ENCODE data around the gene IL37. TPM values are rescaled to one million over a fixed set of nuclear protein-coding genes. Genes with fewer than 3 reads are reported as not detected.

IL37 gene
- total and polyA plus RNA-seq, 7 donors, result 1.3 TPM; not detected in 6

GRCh38 chr2:112877423-112877822 is 33.5 kb upstream of the IL37 start:
- Histone ChIP-seq H3K36me3 (no peaks in the 10 kb centered on the region), H3K4me1 (no peaks in the 10 kb centered on the region), H3K9me3 (no peaks in the 10 kb centered on the region), H3K4me3 (no peak overlapping the region), H3K27ac (no peak overlapping the region), H3K27me3 (no peaks in the 10 kb centered on the region)
- intact Hi-C loops (cut with DNase I), result no loop called here
- DNase-seq, result no peak
- no peak for TF ChIP-seq CTCF (IDR thresholded peaks at IDR 0.05)
- no peak for TF ChIP-seq POLR2AphosphoS5 (IDR thresholded peaks at IDR 0.05)
- TF ChIP-seq POLR2A (IDR thresholded peaks at IDR 0.05), result no peak
- TF ChIP-seq EP300 (IDR thresholded peaks at IDR 0.05), result no peak
- WGBS, 2 donors, result 97% methylated on average over 6 of the region's 6 CpGs

- Histone ChIP-seq H3K4me1 (no peaks in the 10 kb centered on the region), H3K27me3 (no peaks in the 10 kb centered on the region), H3K4me3 (no peak overlapping the region), H3K27ac (no peak overlapping the region), H3K36me3 (no peaks in the 10 kb centered on the region), H3K9me3 (no peaks in the 10 kb centered on the region)
- WGBS, 2 donors, result 75 to 89% methylated on average over 6 of the region's 6 CpGs
- intact Hi-C loops (cut with DNase I), result no loop called here
- DNase-seq, result no peak
- TF ChIP-seq POLR2AphosphoS5 (IDR thresholded peaks at IDR 0.05) (no peak), CTCF (IDR thresholded peaks at IDR 0.05) (no peak), POLR2A (IDR thresholded peaks at IDR 0.05) (no peak), EP300 (IDR thresholded peaks at IDR 0.05) (no peak)
Measured at GRCh38 chr2:112879491-112880041, 31.4 kb upstream of the IL37 start.

GRCh38 chr2:112880091-112880531 is 30.9 kb upstream of the IL37 start:
- intact Hi-C loops (cut with DNase I), result no loop called here
- no peaks in the 10 kb centered on the region for H3K9me3 ChIP-seq
- 88 to 92% methylated on average over 5 of the region's 5 CpGs for WGBS, 2 donors
- no peaks in the 10 kb centered on the region for H3K4me1 ChIP-seq
- H3K36me3 ChIP-seq, result no peaks in the 10 kb centered on the region
- no peaks in the 10 kb centered on the region for H3K27me3 ChIP-seq
- TF ChIP-seq CTCF (IDR thresholded peaks at IDR 0.05) (no peak), POLR2A (IDR thresholded peaks at IDR 0.05) (no peak), POLR2AphosphoS5 (IDR thresholded peaks at IDR 0.05) (no peak), EP300 (IDR thresholded peaks at IDR 0.05) (no peak)
- H3K4me3 ChIP-seq, result no peak overlapping the region
- no peak for DNase-seq
- no peak overlapping the region for H3K27ac ChIP-seq

GRCh38 chr2:112880696-112881095 is 30.3 kb upstream of the IL37 start:
- Histone ChIP-seq H3K4me3 (no peak overlapping the region), H3K9me3 (no peaks in the 10 kb centered on the region), H3K4me1 (no peaks in the 10 kb centered on the region), H3K36me3 (no peaks in the 10 kb centered on the region), H3K27ac (no peak overlapping the region), H3K27me3 (no peaks in the 10 kb centered on the region)
- DNase-seq, result no peak
- intact Hi-C loops (cut with DNase I), result no loop called here
- TF ChIP-seq CTCF (IDR thresholded peaks at IDR 0.05) (no peak), POLR2AphosphoS5 (IDR thresholded peaks at IDR 0.05) (no peak), POLR2A (IDR thresholded peaks at IDR 0.05) (no peak), EP300 (IDR thresholded peaks at IDR 0.05) (no peak)
- WGBS, 2 donors, result 53 to 79% methylated on average over 7 of the region's 7 CpGs
